HG03097 (cell line): Measurements from ENCODE around the gene TLCD3B.

Source experiments
- ATAC-seq: cut with Tn5 transposase; IDR thresholded peaks from one replicate; pipeline ENCODE4 v1.9.1; 2021; ENCODE audit not compliant: unreplicated experiment, low FRiP score

Gene TLCD3B

DNA sequence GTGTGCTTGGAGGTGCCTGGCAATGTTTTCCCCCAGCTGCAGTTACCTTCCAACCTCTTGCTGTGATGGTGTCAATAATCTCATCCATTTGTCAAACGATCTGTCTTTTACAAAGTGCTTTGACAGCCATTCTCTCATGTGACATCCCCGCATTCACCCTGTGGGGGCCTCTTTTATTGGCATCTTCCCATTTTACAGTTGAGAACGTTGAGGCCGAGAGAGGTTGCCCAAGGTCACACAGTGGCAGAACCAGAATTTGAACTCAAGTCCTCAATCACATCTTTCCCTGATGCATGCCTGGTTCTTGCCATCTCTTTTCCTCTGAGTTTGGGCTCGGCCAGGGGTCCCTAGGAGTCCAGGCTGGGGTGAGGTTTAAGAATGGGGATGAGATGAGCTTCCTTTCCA, 55.9 kb downstream of the TLCD3B start:
- no peak for ATAC-seq
